ENCODE results near the gene BAD. TPM values are rescaled to one million over a fixed set of nuclear protein-coding genes. Genes with fewer than 3 reads are reported as not detected.

BAD gene
- total and polyA plus RNA-seq, 2 of the 13 experiments (the other 11 are each of a cell fraction or from before 2014, with no cell fraction given), result 17.9 to 28.5 TPM

DNA sequence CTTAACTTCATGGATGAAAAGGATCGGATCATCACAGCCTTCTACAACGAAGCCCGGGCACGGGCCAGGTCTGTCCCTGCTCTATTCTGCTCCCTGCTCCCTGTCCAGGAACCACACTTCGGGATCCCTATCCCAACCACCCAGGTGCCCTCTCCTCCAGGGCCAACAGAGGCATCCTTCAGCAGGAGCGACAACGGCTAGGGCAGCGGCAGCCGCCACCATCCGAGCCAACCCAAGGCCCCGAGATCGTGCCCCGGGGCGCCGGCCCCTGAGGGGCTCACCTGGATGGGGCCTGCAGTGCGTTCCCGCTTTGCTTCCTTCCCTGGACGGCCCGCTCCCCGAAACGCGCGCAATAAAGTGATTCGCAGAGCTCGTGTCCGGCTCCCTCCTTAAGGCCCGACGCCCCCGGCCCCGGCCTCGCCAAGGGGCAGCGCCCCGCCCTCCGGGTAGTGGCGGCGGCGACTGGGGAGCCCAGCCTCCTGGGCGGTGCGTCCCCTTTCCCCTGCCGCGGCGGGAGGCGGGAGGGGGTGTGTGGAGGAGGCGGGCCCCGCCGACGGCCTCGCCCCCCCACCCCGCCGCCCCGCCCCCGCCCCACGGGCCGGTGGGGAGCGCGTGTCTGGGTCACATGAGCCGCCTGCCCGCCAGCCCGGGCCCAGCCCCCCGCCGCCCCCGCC lies 50.4 kb downstream of the BAD start, which contains the start of gene VEGFB (continued):
- TF ChIP-seq ZNF7 (CRISPR knock-in tag; IDR thresholded peaks at IDR 0.05), result no peak
- TF ChIP-seq ZNF556 (CRISPR knock-in tag; IDR thresholded peaks at IDR 0.05; ENCODE audit: borderline replicate concordance), result 0 out of 2 replicates have a peak, but pooled peaks have one; percentile 36
- no peak for TF ChIP-seq TCF7 (IDR thresholded peaks at IDR 0.05; ENCODE audit: low read depth)
- no peak for TF ChIP-seq PHB2 (IDR thresholded peaks at IDR 0.05; ENCODE audit: partially characterized antibody)
- TF ChIP-seq ZNF589 (CRISPR knock-in tag; conservative IDR thresholded peaks at IDR 0.05), result 0 out of 2 replicates have a peak, but pooled peaks have one; percentile 33
- TF ChIP-seq KMT2A (CRISPR knock-in tag; IDR thresholded peaks at IDR 0.05), result no peak
- TF ChIP-seq FOXM1 (CRISPR knock-in tag; IDR thresholded peaks at IDR 0.05), result no peak
- no peak for TF ChIP-seq TEAD3 (CRISPR knock-in tag; optimal IDR thresholded peaks at IDR 0.05; ENCODE audit: borderline replicate concordance)
- TF ChIP-seq GABPB1 (CRISPR knock-in tag; IDR thresholded peaks at IDR 0.05), result peak; percentile 50; the same call in 1 of the 2 replicates
- no peak for TF ChIP-seq ARID3A (IDR thresholded peaks at IDR 0.05; ENCODE audit: low read depth, low read length)
- TF ChIP-seq ZNF235 (CRISPR knock-in tag; IDR thresholded peaks at IDR 0.05; ENCODE audit: borderline replicate concordance), result no peak
- no peak for TF ChIP-seq RBM22 (optimal IDR thresholded peaks at IDR 0.05; ENCODE audit: low read length)
- no peak for TF ChIP-seq RBAK (CRISPR knock-in tag; IDR thresholded peaks at IDR 0.05)
- no peak for TF ChIP-seq ZNF775 (CRISPR knock-in tag; IDR thresholded peaks at IDR 0.05; ENCODE audit: borderline replicate concordance)
- no peak for TF ChIP-seq YEATS2 (CRISPR knock-in tag; IDR thresholded peaks at IDR 0.05; ENCODE audit: borderline replicate concordance)
- no peak for TF ChIP-seq PHF20 (CRISPR knock-in tag; IDR thresholded peaks at IDR 0.05)
- TF ChIP-seq BORCS8-MEF2B (CRISPR knock-in tag; IDR thresholded peaks at IDR 0.05), result no peak
- no peak for TF ChIP-seq ZSCAN12 (CRISPR knock-in tag; IDR thresholded peaks at IDR 0.05)
- TF ChIP-seq, protein P1, sequence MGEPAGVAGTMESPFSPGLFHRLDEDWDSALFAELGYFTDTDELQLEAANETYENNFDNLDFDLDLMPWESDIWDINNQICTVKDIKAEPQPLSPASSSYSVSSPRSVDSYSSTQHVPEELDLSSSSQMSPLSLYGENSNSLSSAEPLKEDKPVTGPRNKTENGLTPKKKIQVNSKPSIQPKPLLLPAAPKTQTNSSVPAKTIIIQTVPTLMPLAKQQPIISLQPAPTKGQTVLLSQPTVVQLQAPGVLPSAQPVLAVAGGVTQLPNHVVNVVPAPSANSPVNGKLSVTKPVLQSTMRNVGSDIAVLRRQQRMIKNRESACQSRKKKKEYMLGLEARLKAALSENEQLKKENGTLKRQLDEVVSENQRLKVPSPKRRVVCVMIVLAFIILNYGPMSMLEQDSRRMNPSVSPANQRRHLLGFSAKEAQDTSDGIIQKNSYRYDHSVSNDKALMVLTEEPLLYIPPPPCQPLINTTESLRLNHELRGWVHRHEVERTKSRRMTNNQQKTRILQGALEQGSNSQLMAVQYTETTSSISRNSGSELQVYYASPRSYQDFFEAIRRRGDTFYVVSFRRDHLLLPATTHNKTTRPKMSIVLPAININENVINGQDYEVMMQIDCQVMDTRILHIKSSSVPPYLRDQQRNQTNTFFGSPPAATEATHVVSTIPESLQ (CRISPR knock-in tag; conservative IDR thresholded peaks at IDR 0.05), result no peak
- TF ChIP-seq ZBTB7A (CRISPR knock-in tag; IDR thresholded peaks at IDR 0.05), result no peak
- TF ChIP-seq E2F5 (CRISPR knock-in tag; conservative IDR thresholded peaks at IDR 0.05), result no peak
- TF ChIP-seq NFYB (CRISPR knock-in tag; IDR thresholded peaks at IDR 0.05), result no peak
- TF ChIP-seq SP5 (CRISPR knock-in tag; IDR thresholded peaks at IDR 0.05; ENCODE audit: borderline replicate concordance, low read depth), result peak; percentile 41; the same call in 1 of the 2 replicates
- TF ChIP-seq XBP1 (CRISPR knock-in tag; IDR thresholded peaks at IDR 0.05), result no peak
- no peak for TF ChIP-seq FOXA3 (CRISPR knock-in tag; IDR thresholded peaks at IDR 0.05)
- TF ChIP-seq ZNF317 (CRISPR knock-in tag; IDR thresholded peaks at IDR 0.05), result no peak
- no peak for TF ChIP-seq ESRRA (CRISPR knock-in tag; IDR thresholded peaks at IDR 0.05; ENCODE audit: low read depth)
- TF ChIP-seq DRAP1 (CRISPR knock-in tag; IDR thresholded peaks at IDR 0.05), result 0 out of 2 replicates have a peak, but pooled peaks have one; percentile 41
- no peak for TF ChIP-seq ZNF713 (CRISPR knock-in tag; IDR thresholded peaks at IDR 0.05)
